Heart left ventricle (tissue), 13 donors: Measurements from ENCODE around the gene LRIG1.

ENCODE experiments used
- POLR2A ChIP-seq, 2 donors: fragments of 450-650 bp; IDR thresholded peaks; one replicate each; pipeline ENCODE4 v1.6.1; 2017; ENCODE audit warnings: antibody characterized with exemption in 2 of 2, mild to moderate bottlenecking in 2 of 2, moderate library complexity in 2 of 2
- TF ChIP-seq, protein P1 (sequence below), 12 donors: fragments of 200-600 bp; sonication (generic) in 4 of 12; IDR thresholded peaks; one replicate each; pipeline versions ENCODE4 v1.5.0 to v1.8.0; 2018 to 2022; ENCODE audit warnings: antibody characterized with exemption in 12 of 12, mild to moderate bottlenecking in 5 of 12
- donor health status: ischemic (EF 13 %, LVEDD 7.1; RV severe dilation, severe dysfunction).
- donor health status: DM: no; HTN: yes; CAD: no.
- donor health status: DM: no; HTN: no; CAD: no.
- donor health status: ischemic (EF 25% LVEDD 6.9; RV normal size, moderate dysfunction).
- donor health status: ischemic (EF 25% LVEDD 5.7; RV mildly dilated, moderate dysfunction).
- donor health status: ischemic (EF 35%, LVEDD 5.7; RV mildly dilated, moderate dysfunction).
- donor health status: nonischemic (EF 11% LVEDD 7.7; RV severe dilation, severe dysfunction).
- donor health status: DM: yes; HTN: yes; CAD: no.
- donor health status: PGD.
- donor health status: ischemic (EF 29% LVEDD 5.4; RV normal size, mild dysfunction).
- donor health status: nonischemic (EF 23%, LVEDD 6.1; RV moderate dilation, normal function).

DNA sequence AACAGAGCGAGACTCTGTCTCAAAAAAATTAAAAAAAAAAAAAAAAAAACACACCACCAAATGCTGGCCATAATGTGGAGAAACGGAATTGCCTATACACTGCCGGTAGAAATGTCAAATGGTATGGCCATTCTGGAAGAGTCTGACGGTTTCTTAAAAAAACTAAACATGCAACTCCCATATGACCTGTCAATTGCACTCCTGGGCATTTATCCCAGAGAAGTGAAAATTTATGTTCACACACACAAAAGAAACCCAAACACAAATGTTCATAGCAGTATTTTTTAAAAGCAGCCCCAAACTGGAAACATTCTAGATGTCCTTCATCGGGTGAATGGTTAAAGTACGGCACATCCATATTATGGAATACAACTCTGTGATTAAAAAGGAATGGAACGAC lies 66.1 kb downstream of the LRIG1 start:
- TF ChIP-seq, protein P1, sequence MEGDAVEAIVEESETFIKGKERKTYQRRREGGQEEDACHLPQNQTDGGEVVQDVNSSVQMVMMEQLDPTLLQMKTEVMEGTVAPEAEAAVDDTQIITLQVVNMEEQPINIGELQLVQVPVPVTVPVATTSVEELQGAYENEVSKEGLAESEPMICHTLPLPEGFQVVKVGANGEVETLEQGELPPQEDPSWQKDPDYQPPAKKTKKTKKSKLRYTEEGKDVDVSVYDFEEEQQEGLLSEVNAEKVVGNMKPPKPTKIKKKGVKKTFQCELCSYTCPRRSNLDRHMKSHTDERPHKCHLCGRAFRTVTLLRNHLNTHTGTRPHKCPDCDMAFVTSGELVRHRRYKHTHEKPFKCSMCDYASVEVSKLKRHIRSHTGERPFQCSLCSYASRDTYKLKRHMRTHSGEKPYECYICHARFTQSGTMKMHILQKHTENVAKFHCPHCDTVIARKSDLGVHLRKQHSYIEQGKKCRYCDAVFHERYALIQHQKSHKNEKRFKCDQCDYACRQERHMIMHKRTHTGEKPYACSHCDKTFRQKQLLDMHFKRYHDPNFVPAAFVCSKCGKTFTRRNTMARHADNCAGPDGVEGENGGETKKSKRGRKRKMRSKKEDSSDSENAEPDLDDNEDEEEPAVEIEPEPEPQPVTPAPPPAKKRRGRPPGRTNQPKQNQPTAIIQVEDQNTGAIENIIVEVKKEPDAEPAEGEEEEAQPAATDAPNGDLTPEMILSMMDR (IDR thresholded peaks at IDR 0.05): no peak
- no peak for TF ChIP-seq POLR2A (IDR thresholded peaks at IDR 0.05)
